GM12878 (cell line): ENCODE data around the gene TMIGD2. TPM values are rescaled to one million over a fixed set of nuclear protein-coding genes. Genes with fewer than 3 reads are reported as not detected.

Experiments
- ATAC-seq: fragments of 200-7000 bp; cut with Tn5 transposase; 3 replicates; pipeline ENCODE4 v1.9.1; 2020; ENCODE audit warnings: mild to moderate bottlenecking, moderate library complexity
- BruUV-seq: library from RNA; stranded (reverse); fragments of 400-500 nt; replicated peaks from 2 replicates; lab custom pipeline; 2021; lab: Mats Ljungman, UMichigan
- CTCF ChIA-PET: fragments of 300-600 bp; sonication (Branson Sonifier 250); formaldehyde crosslinking; extraction: SDS; loops from one replicate; lab custom pipeline; 2021; ENCODE audit warnings: inconsistent platforms; lab: Yijun Ruan, JAX
- POLR2A ChIA-PET: fragments of 350-600 bp; formaldehyde crosslinking; extraction: SDS; loops from one replicate; lab custom pipeline; 2021; ENCODE audit warnings: inconsistent platforms; lab: Charles Lee
- RAD21 ChIA-PET: fragments of 300-600 bp; sonication (Branson Sonifier 250); formaldehyde crosslinking; loops from one replicate; lab custom pipeline; 2023; ENCODE audit warnings: antibody characterized with exemption; ENCODE audit not compliant: unreplicated experiment; lab: Charles Lee
- SMC1A ChIA-PET: fragments of 300-600 bp; sonication (Branson Sonifier 250); formaldehyde crosslinking; loops from one replicate; lab custom pipeline; 2023; ENCODE audit not compliant: unreplicated experiment, uncharacterized antibody; lab: Charles Lee
- DNase-seq: peaks from one replicate; pipeline ENCODE4 v3.0.0-alpha.2; 2011; ENCODE audit warnings: low read depth, low spot score
- FAIRE-seq: peaks from 3 replicates; lab custom pipeline; 2011; peaks lifted over from hg19 to GRCh38; lab: Jason Lieb, UNC
- H2AFZ ChIP-seq: 2 replicates; pipeline ENCODE4 v1.6.0; 2011; ENCODE audit warnings: low read depth, low read length, control low read depth; ENCODE audit not compliant: control insufficient read depth
- H3K27ac ChIP-seq: 2 replicates; pipeline ENCODE4 v1.5.1; 2011; ENCODE audit warnings: control low read depth; ENCODE audit not compliant: control insufficient read depth, insufficient read depth
- H3K27me3 ChIP-seq, 2 experiments: replicated peaks in 1 of 2; 2 replicates each; pipeline versions ENCODE4 v1.6.0 to v1.6.1; 2011; ENCODE audit warnings: low read length in 1 of 2; ENCODE audit not compliant: control insufficient read depth in 2 of 2, insufficient read depth in 2 of 2
- H3K36me3 ChIP-seq, 2 experiments: 2 replicates each; pipeline ENCODE4 v1.5.1; 2011; ENCODE audit warnings: low read length in 1 of 2; ENCODE audit not compliant: control insufficient read depth in 2 of 2, insufficient read depth in 2 of 2
- H3K4me1 ChIP-seq: 2 replicates; pipeline ENCODE4 v1.6.1; 2011; ENCODE audit warnings: mild to moderate bottlenecking, low read length, moderate library complexity, mixed read lengths; ENCODE audit not compliant: control insufficient read depth, insufficient read depth
- H3K4me2 ChIP-seq: 2 replicates; pipeline ENCODE4 v1.6.0; 2011; ENCODE audit warnings: control low read depth; ENCODE audit not compliant: control insufficient read depth, insufficient read depth
- H3K4me3 ChIP-seq: fragments of 200-600 bp; sonication (generic); 2 replicates; pipeline ENCODE4 v1.5.1; 2016
- H3K79me2 ChIP-seq: 2 replicates; pipeline ENCODE4 v1.6.0; 2011; ENCODE audit warnings: low read length; ENCODE audit not compliant: control insufficient read depth, insufficient read depth
- H3K9ac ChIP-seq: 2 replicates; pipeline ENCODE4 v1.8.0; 2011; ENCODE audit warnings: low read length, control low read depth, mixed read lengths; ENCODE audit not compliant: control insufficient read depth, insufficient read depth
- H3K9me3 ChIP-seq: replicated peaks from 3 replicates; pipeline ENCODE4 v1.5.1; 2011; ENCODE audit warnings: mild to moderate bottlenecking, low read length; ENCODE audit not compliant: control insufficient read depth, insufficient read depth
- H4K20me1 ChIP-seq: 2 replicates; pipeline ENCODE4 v1.6.0; 2011; ENCODE audit not compliant: control insufficient read depth, insufficient read depth
- CBX3 ChIP-seq: fragments of 200-600 bp; sonication (generic); IDR thresholded peaks from 2 replicates; pipeline ENCODE4 v1.6.1; 2016; ENCODE audit warnings: low read depth, borderline replicate concordance
- E2F4 ChIP-seq: IDR thresholded peaks from 2 replicates; pipeline ENCODE4 v1.6.1; 2012; ENCODE audit warnings: low read depth, low read length, improper control_type of control experiment
- ETV6 ChIP-seq, 2 experiments: fragments of 450-650 bp in 1 of 2; IDR thresholded peaks in 1 of 2; conservative IDR thresholded peaks in 1 of 2; 2 replicates each; pipeline ENCODE4 v1.6.1; 2014; ENCODE audit warnings: antibody characterized with exemption in 1 of 2, borderline replicate concordance in 1 of 2, low read depth in 1 of 2, mild to moderate bottlenecking in 1 of 2, moderate library complexity in 1 of 2
- HDAC2 ChIP-seq: fragments of 200-600 bp; sonication (generic); IDR thresholded peaks from 2 replicates; pipeline ENCODE4 v1.6.1; 2017
- HSF1 ChIP-seq: fragments of 150-350 bp; IDR thresholded peaks from 2 replicates; pipeline ENCODE4 v1.6.1; 2014; ENCODE audit warnings: mild to moderate bottlenecking, low read depth, low read length
- IKZF2 ChIP-seq, 2 experiments: fragments of 450-650 bp; IDR thresholded peaks; 2 replicates each; pipeline ENCODE4 v1.6.1; 2017; ENCODE audit warnings: mild to moderate bottlenecking in 2 of 2, moderate library complexity in 2 of 2
- IRF4 ChIP-seq: IDR thresholded peaks from 2 replicates; pipeline ENCODE4 v1.6.1; 2011; ENCODE audit warnings: low read depth, low read length
- NFYA ChIP-seq: IDR thresholded peaks from 2 replicates; pipeline ENCODE4 v1.6.1; 2011; ENCODE audit warnings: low read depth, mild to moderate bottlenecking, low read length, improper control_type of control experiment, borderline replicate concordance
- SIX5 ChIP-seq: IDR thresholded peaks from 2 replicates; pipeline ENCODE4 v1.6.1; 2011; ENCODE audit warnings: mild to moderate bottlenecking, low read depth, low read length, moderate library complexity; ENCODE audit not compliant: severe bottlenecking
- SREBF2 ChIP-seq: IDR thresholded peaks from 2 replicates; pipeline ENCODE4 v1.6.1; 2012; ENCODE audit warnings: mild to moderate bottlenecking, low read length
- SRF ChIP-seq, 2 experiments: IDR thresholded peaks; 2 replicates each; pipeline ENCODE4 v1.6.1; 2011; ENCODE audit warnings: low read depth in 2 of 2, low read length in 2 of 2, mild to moderate bottlenecking in 1 of 2, moderate library complexity in 1 of 2
- TCF7 ChIP-seq: IDR thresholded peaks from 2 replicates; pipeline ENCODE4 v1.6.1; 2014; ENCODE audit warnings: antibody characterized with exemption, borderline replicate concordance
- ZNF687 ChIP-seq: fragments of 450-650 bp; IDR thresholded peaks from 2 replicates; pipeline ENCODE4 v1.6.1; 2017; ENCODE audit warnings: mild to moderate bottlenecking, moderate library complexity
- WGBS: methylation state at CpG from one replicate; pipeline ENCODE4 v1.1.6; 2016; ENCODE audit warnings: low lambda C conversion rate; ENCODE audit not compliant: insufficient replicate concordance, insufficient coverage; ENCODE audit errors: missing lambda C conversion rate; 5-methylcytosine and 5-hydroxymethylcytosine counted together
- in situ Hi-C: fragments of 300-500 bp; cut with MboI; formaldehyde crosslinking; loops from 9 replicates; pipeline ENCODE4 v1.14.3; 2018; ENCODE audit warnings: mixed read lengths
- intact Hi-C: fragments of 100-400 bp; cut with micrococcal nuclease; formaldehyde crosslinking; loops from one replicate; pipeline ENCODE4 v1.14.2; 2022; ENCODE audit not compliant: unreplicated experiment
- polyA plus RNA-seq, 11 experiments: library from polyadenylated mRNA; depleted of rRNA in 4 of 11; unstranded in 6 of 11; stranded (reverse) in 5 of 11; fragments of >200 nt; fragmentation: Nextera tagmentation in 4 of 11; fragmentation: Illumina TruSeq in 1 of 11; extraction: Ambion mirVana in 4 of 11; extraction: Trizol in 1 of 11; gene quantifications; 1 replicate in 1 of 11; 2 replicates in 10 of 11; pipeline versions ENCODE4 v1.2.1 to v1.2.3, GENCODE V29; 2011 to 2016; ENCODE audit warnings: inconsistent platforms in 2 of 11, missing spikeins in 2 of 11, low read depth in 1 of 11
- total RNA-seq, 4 experiments: library from RNA; depleted of rRNA in 3 of 4; stranded (reverse); fragments of >200 nt in 3 of 4; fragmentation: Illumina TruSeq in 1 of 4; extraction: Trizol in 1 of 4; gene quantifications; 2 replicates each; pipeline versions ENCODE4 v1.2.1 to v1.2.3, GENCODE V29; 2013 to 2021
- TF ChIP-seq, protein P1 (sequence below), 3 experiments: IDR thresholded peaks in 2 of 3; conservative IDR thresholded peaks in 1 of 3; 2 replicates each; pipeline ENCODE4 v1.5.1; 2011; ENCODE audit warnings: low read depth in 3 of 3, low read length in 3 of 3, mild to moderate bottlenecking in 3 of 3, control low read depth in 2 of 3, moderate library complexity in 2 of 3, inconsistent platforms in 1 of 3, mixed read lengths in 1 of 3; ENCODE audit not compliant: control insufficient read depth in 2 of 3, insufficient read depth in 1 of 3; ENCODE audit errors: extremely low read depth in 1 of 3

Gene TMIGD2
- total and polyA plus RNA-seq, 10 of the 15 experiments (the other 5 are each of a cell fraction or from before 2014, with no cell fraction given), result 0.09 to 0.40 (median 0.14) TPM; not detected in 5

GRCh38 chr19:4302243-4302640 is at the start of gene TMIGD2 (continued):
- TF ChIP-seq ZNF687 (no peak), IRF4 (no peak), SIX5 (no peak), SREBF2 (no peak), IKZF2 (IDR thresholded peaks at IDR 0.05) (no peak)
- TF ChIP-seq, protein P1, sequence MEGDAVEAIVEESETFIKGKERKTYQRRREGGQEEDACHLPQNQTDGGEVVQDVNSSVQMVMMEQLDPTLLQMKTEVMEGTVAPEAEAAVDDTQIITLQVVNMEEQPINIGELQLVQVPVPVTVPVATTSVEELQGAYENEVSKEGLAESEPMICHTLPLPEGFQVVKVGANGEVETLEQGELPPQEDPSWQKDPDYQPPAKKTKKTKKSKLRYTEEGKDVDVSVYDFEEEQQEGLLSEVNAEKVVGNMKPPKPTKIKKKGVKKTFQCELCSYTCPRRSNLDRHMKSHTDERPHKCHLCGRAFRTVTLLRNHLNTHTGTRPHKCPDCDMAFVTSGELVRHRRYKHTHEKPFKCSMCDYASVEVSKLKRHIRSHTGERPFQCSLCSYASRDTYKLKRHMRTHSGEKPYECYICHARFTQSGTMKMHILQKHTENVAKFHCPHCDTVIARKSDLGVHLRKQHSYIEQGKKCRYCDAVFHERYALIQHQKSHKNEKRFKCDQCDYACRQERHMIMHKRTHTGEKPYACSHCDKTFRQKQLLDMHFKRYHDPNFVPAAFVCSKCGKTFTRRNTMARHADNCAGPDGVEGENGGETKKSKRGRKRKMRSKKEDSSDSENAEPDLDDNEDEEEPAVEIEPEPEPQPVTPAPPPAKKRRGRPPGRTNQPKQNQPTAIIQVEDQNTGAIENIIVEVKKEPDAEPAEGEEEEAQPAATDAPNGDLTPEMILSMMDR (IDR thresholded peaks at IDR 0.05 in 2 of 3, conservative IDR thresholded peaks at IDR 0.05 in 1 of 3; ENCODE audit: control insufficient read depth in 2 of 3, extremely low read depth in 1 of 3, insufficient read depth in 1 of 3, low read depth in 3 of 3, low read length in 3 of 3), result no peak

- BruUV-seq, result no TSS peak
- 91% methylated on average over 9 of the region's 9 CpGs for WGBS
- Histone ChIP-seq H3K4me1 (no peaks in the 10 kb centered on the region), H4K20me1 (no peaks in the 10 kb centered on the region), H3K4me2 (no peak overlapping the region), H3K27me3 (no peaks in the 10 kb centered on the region), H3K9me3 (no peaks in the 10 kb centered on the region), H3K79me2 (no peaks in the 10 kb centered on the region), H3K4me3 (no peak overlapping the region), H3K9ac (no peak overlapping the region), H3K36me3 (peaks cover 0 to 1% of the 10 kb centered on the region in 2 experiments; a peak in 3 of 4 replicates), H2AFZ (no peak overlapping the region), H3K27ac (no peak overlapping the region)
- no peak for FAIRE-seq
- CTCF ChIA-PET, result interaction anchor here (0.6 kb wide), 1 partner anchor 78 kb away, joined by 3 read pairs; no protein-coding TSS in a partner anchor
- RAD21 ChIA-PET, result no interaction called here
- no peak for DNase-seq
- ATAC-seq, result no peak
- POLR2A ChIA-PET, result no interaction called here
- SMC1A ChIA-PET, result no interaction called here
- in situ Hi-C loops, result loop anchor here (5.0 kb wide), 1 partner anchor 83 kb away; no protein-coding TSS in a partner anchor
- intact Hi-C loops, result no loop called here
- TF ChIP-seq NFYA (no peak), CBX3 (no peak), HSF1 (no peak), ETV6 (conservative IDR thresholded peaks at IDR 0.05 in 1 of 2, IDR thresholded peaks at IDR 0.05 in 1 of 2; ENCODE audit: borderline replicate concordance in 1 of 2, low read depth in 1 of 2) (no peak), HDAC2 (no peak), SRF (IDR thresholded peaks at IDR 0.05; ENCODE audit: low read depth in 2 of 2, low read length in 2 of 2) (no peak), TCF7 (no peak), E2F4 (no peak)
Observed at GRCh38 chr19:4350726-4351125, 48.5 kb upstream of the TMIGD2 start.
